HepG2 (cell line): ENCODE results near the gene RGP1. TPM values are rescaled to one million over a fixed set of nuclear protein-coding genes. Genes with fewer than 3 reads are reported as not detected.

Experiments used
- ARID3A ChIP-seq: IDR thresholded peaks from 2 replicates; pipeline ENCODE4 v1.6.1; 2012; ENCODE audit warnings: low read depth, low read length, improper control_type of control experiment
- CEBPG ChIP-seq: IDR thresholded peaks from 2 replicates; pipeline ENCODE4 v1.6.1; 2016
- CSRNP1 ChIP-seq: sonication (generic); formaldehyde crosslinking; IDR thresholded peaks from 2 replicates; pipeline ENCODE4 v1.8.1; 2023; ENCODE audit warnings: mild to moderate bottlenecking, missing genetic modification reagents
- FOXO1 ChIP-seq: sonication (generic); formaldehyde crosslinking; IDR thresholded peaks from 2 replicates; pipeline ENCODE4 v1.4.0; 2020; ENCODE audit warnings: missing genetic modification reagents
- FOXP1 ChIP-seq, 2 experiments: fragments of 450-650 bp in 1 of 2; IDR thresholded peaks; 2 replicates each; pipeline ENCODE4 v1.6.1; 2017 to 2018; ENCODE audit warnings: antibody characterized with exemption in 1 of 2
- HOXA7 ChIP-seq: sonication (generic); formaldehyde crosslinking; IDR thresholded peaks from 2 replicates; pipeline ENCODE4 v1.8.1; 2022; ENCODE audit warnings: mild to moderate bottlenecking, missing genetic modification reagents, moderate library complexity
- ISX ChIP-seq: sonication (generic); formaldehyde crosslinking; conservative IDR thresholded peaks from 2 replicates; pipeline ENCODE4 v1.5.0; 2020; ENCODE audit warnings: missing genetic modification reagents
- KLF13 ChIP-seq: sonication (generic); formaldehyde crosslinking; IDR thresholded peaks from 2 replicates; pipeline ENCODE4 v1.4.0; 2020; ENCODE audit warnings: mild to moderate bottlenecking, missing genetic modification reagents
- MIER2 ChIP-seq: IDR thresholded peaks from 2 replicates; pipeline ENCODE4 v1.6.1; 2016; ENCODE audit warnings: missing biosample characterization, missing genetic modification reagents
- PBX3 ChIP-seq: sonication (generic); formaldehyde crosslinking; IDR thresholded peaks from 2 replicates; pipeline ENCODE4 v1.8.1; 2023; ENCODE audit warnings: missing genetic modification reagents, inconsistent platforms, borderline replicate concordance
- PCBP1 ChIP-seq: fragments of 200-400 bp; formaldehyde crosslinking; IDR thresholded peaks from 2 replicates; pipeline ENCODE4 v1.6.1; 2017; ENCODE audit warnings: mild to moderate bottlenecking, low read depth, low read length, borderline replicate concordance
- PHF5A ChIP-seq: IDR thresholded peaks from one replicate; pipeline ENCODE4 v1.6.1; 2018; ENCODE audit warnings: low read depth, missing genetic modification reagents; ENCODE audit not compliant: unreplicated experiment
- SP1 ChIP-seq, 2 experiments: fragments of 450-650 bp in 1 of 2; sonication (generic) in 1 of 2; formaldehyde crosslinking in 1 of 2; IDR thresholded peaks; 2 replicates each; pipeline versions ENCODE4 v1.4.0 to v1.6.1; 2016 to 2020; ENCODE audit warnings: missing genetic modification reagents in 1 of 2
- ZKSCAN1 ChIP-seq: fragments of 150-350 bp; IDR thresholded peaks from 2 replicates; pipeline ENCODE4 v1.6.1; 2014; ENCODE audit warnings: low read length
- ZNF18 ChIP-seq: sonication (generic); formaldehyde crosslinking; IDR thresholded peaks from 2 replicates; pipeline ENCODE4 v1.8.0; 2022; ENCODE audit warnings: mild to moderate bottlenecking, missing genetic modification reagents; ENCODE audit not compliant: insufficient replicate concordance
- ZNF282 ChIP-seq: fragments of 450-650 bp; IDR thresholded peaks from 2 replicates; pipeline ENCODE4 v1.6.1; 2018; ENCODE audit not compliant: partially characterized antibody
- ZNF34 ChIP-seq: sonication (generic); formaldehyde crosslinking; IDR thresholded peaks from 2 replicates; pipeline ENCODE4 v1.4.0; 2020; ENCODE audit warnings: mild to moderate bottlenecking, missing genetic modification reagents, borderline replicate concordance
- ZNF432 ChIP-seq: sonication (generic); formaldehyde crosslinking; IDR thresholded peaks from 2 replicates; pipeline ENCODE4 v1.5.0; 2020; ENCODE audit warnings: missing genetic modification reagents, mild to moderate bottlenecking, borderline replicate concordance
- ZNF567 ChIP-seq: sonication (generic); formaldehyde crosslinking; IDR thresholded peaks from 2 replicates; pipeline ENCODE4 v1.8.1; 2023; ENCODE audit warnings: mild to moderate bottlenecking, missing genetic modification reagents, borderline replicate concordance
- ZNF576 ChIP-seq: sonication (generic); formaldehyde crosslinking; IDR thresholded peaks from 2 replicates; pipeline ENCODE4 v1.4.0; 2020; ENCODE audit warnings: mild to moderate bottlenecking, missing genetic modification reagents
- ZNF589 ChIP-seq: sonication (generic); formaldehyde crosslinking; conservative IDR thresholded peaks from 2 replicates; pipeline ENCODE4 v1.8.0; 2022; ENCODE audit warnings: mild to moderate bottlenecking, moderate library complexity, missing genetic modification reagents
- ZNF777 ChIP-seq: sonication (generic); formaldehyde crosslinking; IDR thresholded peaks from 2 replicates; pipeline ENCODE4 v1.4.0; 2020; ENCODE audit warnings: missing genetic modification reagents
- ZNF816 ChIP-seq: sonication (generic); formaldehyde crosslinking; IDR thresholded peaks from 2 replicates; pipeline ENCODE4 v1.8.0; 2022; ENCODE audit warnings: missing genetic modification reagents, mild to moderate bottlenecking, borderline replicate concordance
- polyA plus RNA-seq, 8 experiments: library from polyadenylated mRNA; depleted of rRNA in 3 of 8; stranded (reverse) in 7 of 8; unstranded in 1 of 8; fragments of >200 nt; fragmentation: Illumina TruSeq in 4 of 8; extraction: Trizol in 4 of 8; gene quantifications; 2 replicates each; pipeline versions ENCODE4 v1.2.1 to v1.2.3, GENCODE V29; 2011 to 2016; ENCODE audit warnings: low read depth in 4 of 8, missing spikeins in 1 of 8, mixed read lengths in 1 of 8; ENCODE audit not compliant: insufficient read depth in 1 of 8
- total RNA-seq, 5 experiments: library from RNA; depleted of rRNA; stranded (reverse); fragments of >200 nt; fragmentation: Illumina TruSeq; extraction: Trizol; gene quantifications; 2 replicates each; pipeline ENCODE4 v1.2.3, GENCODE V29; 2016; ENCODE audit warnings: low read depth in 1 of 5

RGP1 gene
- total and polyA plus RNA-seq, 2 of the 13 experiments (the other 11 are each of a cell fraction or from before 2014, with no cell fraction given): 12.7 to 21.0 TPM

GRCh38 chr9:35756275-35757225, 7.5 kb downstream of the RGP1 start (continued):
- TF ChIP-seq ZNF432 (CRISPR knock-in tag) (no peak), ARID3A (no peak), HOXA7 (CRISPR knock-in tag) (no peak), ZNF576 (CRISPR knock-in tag) (no peak), CEBPG (no peak), ZNF589 (CRISPR knock-in tag) (0 out of 2 replicates have a peak, but pooled peaks have one; percentile 27), ZNF816 (CRISPR knock-in tag) (no peak), CSRNP1 (CRISPR knock-in tag) (no peak), ZNF18 (CRISPR knock-in tag) (no peak), PHF5A (no peak), FOXO1 (CRISPR knock-in tag) (no peak), ISX (CRISPR knock-in tag) (no peak), PBX3 (CRISPR knock-in tag) (0 out of 2 replicates have a peak, but pooled peaks have one; percentile 75), SP1 (IDR thresholded peaks at IDR 0.05) (no peak), SP1 (CRISPR knock-in tag; IDR thresholded peaks at IDR 0.05) (peak; percentile 14; the same call in 1 of the 2 replicates), MIER2 (CRISPR knock-in tag) (no peak), PCBP1 (no peak), ZKSCAN1 (no peak), ZNF567 (no peak), KLF13 (CRISPR knock-in tag) (no peak), FOXP1 (IDR thresholded peaks at IDR 0.05) (no peak), FOXP1 (CRISPR knock-in tag; IDR thresholded peaks at IDR 0.05) (no peak), ZNF282 (no peak), ZNF777 (CRISPR knock-in tag) (peak; percentile 67; the same call in 1 of the 2 replicates), ZNF34 (0 out of 2 replicates have a peak, but pooled peaks have one; percentile 30)
